ENCODE measurements around the gene MARS2.
"Not testable (repeated sequence)": the region's sequence is repeated elsewhere in the genome, so short reads cannot be mapped to it uniquely, and the experiment has no call there.

GRCh38 chr2:197695206-197695605 lies 10.0 kb upstream of the MARS2 start:
- TF ChIP-seq CTCF (conservative IDR thresholded peaks at IDR 0.05 in 1 of 2, IDR thresholded peaks at IDR 0.05 in 1 of 2; ENCODE audit: low read depth in 1 of 2, low read length in 2 of 2); EZH2 (IDR thresholded peaks at IDR 0.05; ENCODE audit: low read length, missing control alignments): not testable (repeated sequence)

Data from fibroblast of lung (primary cell).